OCI-LY1 (cell line): ENCODE data around the gene ANP32A.

Experiments
- H2AFZ ChIP-seq: fragments of 200-600 bp; sonication (generic), shearing (Covaris generic); 2 replicates; pipeline ENCODE4 v1.6.0; 2014; ENCODE audit warnings: antibody characterized with exemption, mild to moderate bottlenecking, low read length
- H3F3A ChIP-seq: fragments of 200-600 bp; sonication (generic), shearing (Covaris generic); 2 replicates; pipeline ENCODE4 v1.6.0; 2014; ENCODE audit warnings: mild to moderate bottlenecking, antibody characterized with exemption, low read length, moderate library complexity; ENCODE audit not compliant: insufficient read depth
- H3K27ac ChIP-seq: fragments of 200-600 bp; sonication (generic); 2 replicates; pipeline ENCODE4 v1.5.1; 2014; ENCODE audit warnings: low read length, mixed run types, mild to moderate bottlenecking, low read depth; ENCODE audit not compliant: poor library complexity, severe bottlenecking
- H3K27me3 ChIP-seq: fragments of 200-600 bp; sonication (generic); 2 replicates; pipeline ENCODE4 v1.6.0; 2014; ENCODE audit warnings: antibody characterized with exemption, mild to moderate bottlenecking, low read length, moderate library complexity; ENCODE audit not compliant: insufficient read depth
- H3K36me3 ChIP-seq: fragments of 200-600 bp; sonication (generic); 2 replicates; pipeline ENCODE4 v1.6.1; 2014; ENCODE audit warnings: mild to moderate bottlenecking, antibody characterized with exemption, low read length, moderate library complexity, mixed read lengths; ENCODE audit not compliant: insufficient read depth
- H3K4me1 ChIP-seq: fragments of 200-600 bp; sonication (generic); 2 replicates; pipeline ENCODE4 v1.5.1; 2014; ENCODE audit warnings: mild to moderate bottlenecking, low read length, moderate library complexity; ENCODE audit not compliant: insufficient read depth, severe bottlenecking
- H3K4me2 ChIP-seq: fragments of 200-600 bp; sonication (generic), shearing (Covaris generic); 2 replicates; pipeline ENCODE4 v1.6.1; 2014; ENCODE audit warnings: low read length
- H3K4me3 ChIP-seq: fragments of 200-600 bp; sonication (generic); 2 replicates; pipeline ENCODE4 v1.5.1; 2014; ENCODE audit warnings: low read length, low read depth, mild to moderate bottlenecking, mixed read lengths; ENCODE audit not compliant: poor library complexity, severe bottlenecking
- H3K79me2 ChIP-seq: fragments of 200-600 bp; shearing (Covaris generic); 2 replicates; pipeline ENCODE4 v1.6.1; 2016; ENCODE audit warnings: mixed run types, low read length, mixed read lengths; ENCODE audit not compliant: insufficient read depth
- H3K9ac ChIP-seq: fragments of 200-600 bp; sonication (generic), shearing (Covaris generic); 2 replicates; pipeline ENCODE4 v1.6.1; 2014; ENCODE audit warnings: mild to moderate bottlenecking, low read length, mixed read lengths
- H3K9me2 ChIP-seq: fragments of 200-600 bp; sonication (generic), shearing (Covaris generic); 2 replicates; pipeline ENCODE4 v1.6.1; 2014; ENCODE audit warnings: low read depth, mild to moderate bottlenecking, low read length, mixed read lengths
- H3K9me3 ChIP-seq: fragments of 200-600 bp; shearing (Covaris generic); 2 replicates; pipeline ENCODE4 v1.6.1; 2014; ENCODE audit warnings: low read length, mixed read lengths
- H4K20me1 ChIP-seq: fragments of 200-600 bp; sonication (generic), shearing (Covaris generic); 2 replicates; pipeline ENCODE4 v1.6.0; 2016; ENCODE audit warnings: mild to moderate bottlenecking, low read length; ENCODE audit not compliant: insufficient read depth
- CTCF ChIP-seq: fragments of 200-600 bp; sonication (generic), shearing (Covaris generic); IDR thresholded peaks from 2 replicates; pipeline ENCODE4 v1.5.1; 2017; ENCODE audit warnings: mild to moderate bottlenecking, antibody characterized with exemption, low read length, moderate library complexity, mixed read lengths
- EZH2 ChIP-seq: fragments of 200-600 bp; sonication (generic), shearing (Covaris generic); IDR thresholded peaks from 2 replicates; pipeline ENCODE4 v1.8.0; 2017; ENCODE audit warnings: borderline replicate concordance, mixed run types, mild to moderate bottlenecking, antibody characterized with exemption, low read length, moderate library complexity, mixed read lengths

The ANP32A gene

DNA sequence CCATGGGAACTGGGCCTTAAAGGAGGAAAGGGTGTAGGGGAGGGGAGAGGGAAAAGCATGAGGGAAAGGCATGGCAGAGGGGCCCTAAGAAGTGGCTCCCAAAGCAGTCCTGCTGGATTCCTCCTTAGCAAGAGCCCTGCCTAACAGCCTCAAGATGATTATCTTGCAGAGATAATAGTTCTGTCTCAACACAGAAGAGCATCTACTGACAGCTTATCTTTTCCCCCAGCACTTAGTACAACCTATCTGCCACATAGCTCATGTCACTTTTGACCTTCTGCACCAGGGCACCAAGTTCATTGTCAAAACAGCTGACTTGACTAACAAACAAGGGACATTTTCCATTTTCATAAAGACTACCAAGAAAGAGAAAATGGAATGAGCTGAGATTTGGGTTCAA, 86.3 kb downstream of the ANP32A start:
- Histone ChIP-seq H3K4me3 (no peak overlapping the region), H3K9me3 (no peaks in the 10 kb centered on the region), H3K4me1 (no peaks in the 10 kb centered on the region), H3K79me2 (no peaks in the 10 kb centered on the region), H4K20me1 (no peaks in the 10 kb centered on the region), H3K36me3 (no peaks in the 10 kb centered on the region), H3K4me2 (no peak overlapping the region), H3F3A (no peaks in the 10 kb centered on the region), H2AFZ (no peak overlapping the region), H3K27ac (no peak overlapping the region), H3K9ac (no peak overlapping the region), H3K27me3 (no peaks in the 10 kb centered on the region; the same call in 1 of the 2 replicates), H3K9me2 (no peaks in the 10 kb centered on the region)
- no peak for TF ChIP-seq CTCF
- TF ChIP-seq EZH2: no peak

DNA sequence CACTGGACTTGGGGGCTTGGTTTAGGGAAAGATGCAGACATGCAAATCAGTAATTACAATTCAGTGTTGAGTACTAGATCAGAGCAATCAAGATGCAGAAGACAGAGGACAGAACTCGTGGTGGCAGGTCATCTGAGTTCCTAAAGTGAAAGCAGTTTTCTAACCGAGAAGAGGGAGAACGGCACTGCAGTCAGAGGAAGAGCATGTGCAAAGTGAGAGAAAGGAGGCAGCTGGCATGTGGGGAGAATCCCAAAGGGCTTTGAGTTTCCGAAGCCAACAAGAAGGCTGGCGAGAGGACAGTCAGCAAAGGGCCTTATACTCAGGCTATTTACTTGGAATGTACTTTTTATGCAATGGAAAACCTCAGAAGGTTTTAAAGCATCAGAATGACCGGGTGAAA, 87.0 kb downstream of the ANP32A start:
- H3K9me3 ChIP-seq: no peaks in the 10 kb centered on the region
- H3K4me3 ChIP-seq: no peak overlapping the region
- H2AFZ ChIP-seq: no peak overlapping the region
- TF ChIP-seq CTCF: no peak
- no peak for TF ChIP-seq EZH2
- no peaks in the 10 kb centered on the region for H3K9me2 ChIP-seq
- no peaks in the 10 kb centered on the region for H4K20me1 ChIP-seq
- no peaks in the 10 kb centered on the region; the same call in 1 of the 2 replicates for H3K27me3 ChIP-seq
- H3K9ac ChIP-seq: no peak overlapping the region
- no peak overlapping the region for H3K4me2 ChIP-seq
- no peaks in the 10 kb centered on the region for H3K4me1 ChIP-seq
- no peaks in the 10 kb centered on the region for H3K79me2 ChIP-seq
- no peaks in the 10 kb centered on the region for H3K36me3 ChIP-seq
- H3F3A ChIP-seq: no peaks in the 10 kb centered on the region
- no peak overlapping the region for H3K27ac ChIP-seq

- Histone ChIP-seq H3K4me1 (no peaks in the 10 kb centered on the region), H3F3A (no peaks in the 10 kb centered on the region), H3K27ac (no peak overlapping the region), H3K9me2 (no peaks in the 10 kb centered on the region), H3K9ac (no peak overlapping the region), H3K79me2 (no peaks in the 10 kb centered on the region), H4K20me1 (no peaks in the 10 kb centered on the region), H3K36me3 (no peaks in the 10 kb centered on the region), H3K27me3 (no peaks in the 10 kb centered on the region; the same call in 1 of the 2 replicates), H3K4me2 (no peak overlapping the region), H2AFZ (no peak overlapping the region), H3K9me3 (no peaks in the 10 kb centered on the region), H3K4me3 (no peak overlapping the region)
- TF ChIP-seq CTCF: no peak
Measured at GRCh38 chr15:68732451-68732850, 88.2 kb downstream of the ANP32A start.
